GM12865 (cell line): ENCODE data around the gene ROCK2.

Experiments used
- DNase-seq: peaks from one replicate; pipeline ENCODE4 v3.0.0; 2010; ENCODE audit warnings: low read depth
- H3K4me3 ChIP-seq: 2 replicates; pipeline ENCODE4 v1.5.1; 2011; ENCODE audit warnings: mild to moderate bottlenecking, low read depth, low read length, control low read depth
- TF ChIP-seq, protein P1 (sequence below): IDR thresholded peaks from 2 replicates; pipeline ENCODE4 v1.5.1; 2011; ENCODE audit warnings: low read length, control low read depth, low read depth, inconsistent platforms; ENCODE audit not compliant: insufficient read depth; ENCODE audit errors: missing control alignments

The ROCK2 gene

GRCh38 chr2:11312770-11313471 is 31.5 kb downstream of the ROCK2 start:
- TF ChIP-seq, protein P1, sequence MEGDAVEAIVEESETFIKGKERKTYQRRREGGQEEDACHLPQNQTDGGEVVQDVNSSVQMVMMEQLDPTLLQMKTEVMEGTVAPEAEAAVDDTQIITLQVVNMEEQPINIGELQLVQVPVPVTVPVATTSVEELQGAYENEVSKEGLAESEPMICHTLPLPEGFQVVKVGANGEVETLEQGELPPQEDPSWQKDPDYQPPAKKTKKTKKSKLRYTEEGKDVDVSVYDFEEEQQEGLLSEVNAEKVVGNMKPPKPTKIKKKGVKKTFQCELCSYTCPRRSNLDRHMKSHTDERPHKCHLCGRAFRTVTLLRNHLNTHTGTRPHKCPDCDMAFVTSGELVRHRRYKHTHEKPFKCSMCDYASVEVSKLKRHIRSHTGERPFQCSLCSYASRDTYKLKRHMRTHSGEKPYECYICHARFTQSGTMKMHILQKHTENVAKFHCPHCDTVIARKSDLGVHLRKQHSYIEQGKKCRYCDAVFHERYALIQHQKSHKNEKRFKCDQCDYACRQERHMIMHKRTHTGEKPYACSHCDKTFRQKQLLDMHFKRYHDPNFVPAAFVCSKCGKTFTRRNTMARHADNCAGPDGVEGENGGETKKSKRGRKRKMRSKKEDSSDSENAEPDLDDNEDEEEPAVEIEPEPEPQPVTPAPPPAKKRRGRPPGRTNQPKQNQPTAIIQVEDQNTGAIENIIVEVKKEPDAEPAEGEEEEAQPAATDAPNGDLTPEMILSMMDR = no peak
- H3K4me3 ChIP-seq = no peak overlapping the region
- no peak for DNase-seq

DNA sequence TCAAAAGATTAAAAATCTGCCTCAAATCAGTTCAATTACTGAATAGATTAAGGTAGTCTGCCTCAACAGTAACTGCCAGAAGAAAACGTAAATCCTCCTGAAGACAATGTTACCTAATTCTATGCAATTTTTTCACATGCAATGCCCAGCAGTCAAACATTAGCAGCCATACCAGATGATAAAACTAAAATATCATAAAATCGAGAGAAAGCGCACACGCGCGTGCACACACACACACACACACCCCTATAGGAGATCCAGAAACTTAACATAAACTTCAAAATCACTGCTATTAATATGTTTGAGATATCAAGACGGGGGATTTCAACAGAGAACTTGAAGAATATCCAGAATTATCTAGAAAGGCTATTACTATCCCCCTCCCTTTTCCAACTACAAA is 32.9 kb downstream of the ROCK2 start:
- TF ChIP-seq, protein P1 = no peak
- no peak overlapping the region for H3K4me3 ChIP-seq
- DNase-seq = no peak

DNA sequence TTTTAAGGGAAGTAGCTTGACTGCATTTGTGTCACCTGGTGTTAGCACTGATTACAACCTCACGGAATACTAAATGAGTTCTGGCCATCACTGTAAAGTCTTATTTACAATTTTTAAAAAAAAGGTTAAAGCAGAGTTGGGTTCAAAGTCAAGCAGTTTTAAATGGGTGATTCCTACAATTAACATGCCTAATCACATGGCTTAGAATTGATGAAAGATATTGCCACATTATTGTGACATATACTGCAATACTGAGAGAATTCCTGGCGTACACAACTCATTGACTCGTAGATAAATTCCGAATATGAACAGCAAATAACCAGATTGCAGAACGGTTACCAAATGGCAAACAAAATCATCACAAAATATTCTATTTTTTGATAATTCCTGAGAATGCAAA is 34.2 kb downstream of the ROCK2 start:
- no peak overlapping the region for H3K4me3 ChIP-seq
- DNase-seq = no peak
- TF ChIP-seq, protein P1 = no peak

GRCh38 chr2:11309706-11310105 is 34.7 kb downstream of the ROCK2 start:
- DNase-seq = no peak
- TF ChIP-seq, protein P1 = no peak
- no peak overlapping the region for H3K4me3 ChIP-seq

GRCh38 chr2:11307764-11308415 is 36.5 kb downstream of the ROCK2 start:
- TF ChIP-seq, protein P1 = no peak
- no peak for DNase-seq
- no peak overlapping the region for H3K4me3 ChIP-seq

GRCh38 chr2:11305958-11306357 is 38.5 kb downstream of the ROCK2 start:
- TF ChIP-seq, protein P1 = no peak
- no peak for DNase-seq
- H3K4me3 ChIP-seq = no peak overlapping the region
